ENCODE measurements around the gene SFMBT1.

The SFMBT1 gene

DNA sequence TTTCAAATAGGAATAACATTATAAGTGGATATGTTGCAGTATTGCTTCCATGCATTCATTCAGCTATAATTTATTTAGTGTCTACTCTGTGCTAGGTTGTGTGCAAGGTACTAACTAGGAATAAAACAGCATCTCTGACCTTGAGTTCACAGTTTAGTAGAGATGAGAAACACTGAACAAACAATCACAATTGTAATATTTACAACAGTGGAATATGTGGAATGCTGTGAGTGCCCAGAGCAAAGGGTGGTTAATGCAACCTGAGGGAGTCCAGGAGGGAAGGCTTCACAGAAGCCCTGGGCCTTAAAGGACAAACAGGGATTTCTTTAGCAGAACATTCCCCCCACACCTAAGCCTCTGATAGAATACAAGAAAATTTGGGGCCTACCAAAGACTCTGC, 13.3 kb downstream of the SFMBT1 start:
- Histone ChIP-seq H4K20me1 (ENCODE audit: control insufficient read depth, insufficient read depth, low read depth, low read length) (no peaks in the 10 kb centered on the region), H3K4me3 (ENCODE audit: low read length) (no peak overlapping the region), H3K27ac (ENCODE audit: low read depth, low read length) (no peak overlapping the region), H3K9me3 (ENCODE audit: control insufficient read depth, insufficient read depth, low read length) (no peaks in the 10 kb centered on the region), H3K36me3 (ENCODE audit: control insufficient read depth, low read length) (no peaks in the 10 kb centered on the region), H3K27me3 (ENCODE audit: control insufficient read depth, low read length) (no peaks in the 10 kb centered on the region), H3K4me1 (ENCODE audit: control insufficient read depth, low read length) (peaks cover 3% of the 10 kb centered on the region; the same call in 1 of the 2 replicates), H3K9me2 (replicated peaks; ENCODE audit: control insufficient read depth, low read length) (no peaks in the 10 kb centered on the region), H3K79me2 (ENCODE audit: control insufficient read depth, low read length) (peaks cover 19% of the 10 kb centered on the region), H3K4me2 (ENCODE audit: low read length) (no peak overlapping the region), H3F3A (ENCODE audit: control insufficient read depth, insufficient read depth) (no peaks in the 10 kb centered on the region)
- no peak for TF ChIP-seq EZH2phosphoT487 (IDR thresholded peaks at IDR 0.05; ENCODE audit: borderline replicate concordance, low read length)
- TF ChIP-seq, protein P1, sequence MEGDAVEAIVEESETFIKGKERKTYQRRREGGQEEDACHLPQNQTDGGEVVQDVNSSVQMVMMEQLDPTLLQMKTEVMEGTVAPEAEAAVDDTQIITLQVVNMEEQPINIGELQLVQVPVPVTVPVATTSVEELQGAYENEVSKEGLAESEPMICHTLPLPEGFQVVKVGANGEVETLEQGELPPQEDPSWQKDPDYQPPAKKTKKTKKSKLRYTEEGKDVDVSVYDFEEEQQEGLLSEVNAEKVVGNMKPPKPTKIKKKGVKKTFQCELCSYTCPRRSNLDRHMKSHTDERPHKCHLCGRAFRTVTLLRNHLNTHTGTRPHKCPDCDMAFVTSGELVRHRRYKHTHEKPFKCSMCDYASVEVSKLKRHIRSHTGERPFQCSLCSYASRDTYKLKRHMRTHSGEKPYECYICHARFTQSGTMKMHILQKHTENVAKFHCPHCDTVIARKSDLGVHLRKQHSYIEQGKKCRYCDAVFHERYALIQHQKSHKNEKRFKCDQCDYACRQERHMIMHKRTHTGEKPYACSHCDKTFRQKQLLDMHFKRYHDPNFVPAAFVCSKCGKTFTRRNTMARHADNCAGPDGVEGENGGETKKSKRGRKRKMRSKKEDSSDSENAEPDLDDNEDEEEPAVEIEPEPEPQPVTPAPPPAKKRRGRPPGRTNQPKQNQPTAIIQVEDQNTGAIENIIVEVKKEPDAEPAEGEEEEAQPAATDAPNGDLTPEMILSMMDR (IDR thresholded peaks at IDR 0.05; ENCODE audit: low read depth, low read length, poor library complexity, severe bottlenecking), result no peak

DNA sequence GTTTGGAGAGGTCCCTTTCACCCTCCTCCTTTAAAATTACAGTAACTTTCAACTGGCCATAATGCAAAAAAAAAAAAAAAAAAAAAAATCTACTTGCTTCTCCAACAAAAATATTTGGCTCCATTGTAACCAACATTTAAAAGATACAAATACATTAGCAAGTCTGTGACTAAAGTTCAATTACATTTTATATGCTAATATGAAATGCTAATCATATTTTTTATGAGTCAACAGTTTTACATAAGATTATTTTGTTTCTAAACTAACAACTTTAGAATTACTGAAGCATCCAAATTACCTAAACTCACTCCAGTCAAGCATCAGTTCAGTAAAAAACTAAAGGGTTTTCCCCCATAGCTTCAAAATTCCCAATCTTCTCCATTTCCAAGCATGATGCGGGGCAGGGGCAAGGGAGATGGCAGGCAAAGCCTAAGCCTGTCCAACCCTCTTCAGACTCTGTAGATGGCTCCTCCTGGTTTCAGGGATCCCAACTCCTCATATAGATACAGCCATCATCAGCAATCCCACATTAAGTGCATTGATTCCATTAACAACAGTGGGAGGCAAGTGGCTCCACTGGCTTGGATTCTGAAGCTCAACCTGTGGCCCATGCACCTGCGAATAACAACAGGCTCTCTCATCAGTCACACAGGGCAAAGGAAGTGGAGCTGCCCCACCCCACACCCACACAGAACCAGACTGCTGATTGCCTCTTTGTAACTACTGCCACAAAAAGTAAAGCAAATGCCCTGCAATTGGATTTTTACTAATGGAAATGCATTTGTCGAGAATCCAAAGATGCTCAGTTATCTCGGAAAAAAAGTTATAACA, 15.0 kb downstream of the SFMBT1 start:
- peaks cover 11% of the 10 kb centered on the region for H3K79me2 ChIP-seq (ENCODE audit: control insufficient read depth, low read length)
- no peak for TF ChIP-seq EZH2phosphoT487 (IDR thresholded peaks at IDR 0.05; ENCODE audit: borderline replicate concordance, low read length)
- TF ChIP-seq, protein P1 (IDR thresholded peaks at IDR 0.05; ENCODE audit: low read depth, low read length, poor library complexity, severe bottlenecking), result no peak
- no peaks in the 10 kb centered on the region for H3K9me3 ChIP-seq (ENCODE audit: control insufficient read depth, insufficient read depth, low read length)
- peaks cover 3% of the 10 kb centered on the region; the same call in 1 of the 2 replicates for H3K4me1 ChIP-seq (ENCODE audit: control insufficient read depth, low read length)
- no peaks in the 10 kb centered on the region for H3K36me3 ChIP-seq (ENCODE audit: control insufficient read depth, low read length)
- H3K4me3 ChIP-seq (ENCODE audit: low read length), result no peak overlapping the region
- no peaks in the 10 kb centered on the region for H4K20me1 ChIP-seq (ENCODE audit: control insufficient read depth, insufficient read depth, low read depth, low read length)
- no peak overlapping the region for H3K4me2 ChIP-seq (ENCODE audit: low read length)
- H3K27ac ChIP-seq (ENCODE audit: low read depth, low read length), result no peak overlapping the region
- no peaks in the 10 kb centered on the region for H3F3A ChIP-seq (ENCODE audit: control insufficient read depth, insufficient read depth)
- no peaks in the 10 kb centered on the region for H3K9me2 ChIP-seq (replicated peaks; ENCODE audit: control insufficient read depth, low read length)
- H3K27me3 ChIP-seq (ENCODE audit: control insufficient read depth, low read length), result no peaks in the 10 kb centered on the region

DNA sequence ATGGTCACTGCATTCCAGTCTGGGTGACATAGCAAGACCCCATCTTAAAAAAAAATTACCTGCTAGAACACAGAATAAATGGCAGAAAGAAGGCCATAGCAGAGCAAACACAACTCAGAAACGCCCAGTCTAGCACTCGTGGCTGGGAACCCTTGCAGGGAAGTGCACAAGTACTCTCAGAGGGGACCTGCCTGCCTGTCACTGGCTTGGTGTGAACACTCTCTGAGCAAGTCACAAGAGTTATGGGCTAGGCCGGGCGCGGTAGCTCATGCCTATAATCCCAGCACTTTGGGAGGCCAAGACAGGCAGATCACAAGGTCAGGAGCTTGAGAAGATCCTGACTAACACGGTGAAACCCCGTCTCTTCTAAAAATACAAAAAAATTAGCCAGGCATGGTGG, 17.2 kb downstream of the SFMBT1 start:
- TF ChIP-seq, protein P1 (IDR thresholded peaks at IDR 0.05; ENCODE audit: low read depth, low read length, poor library complexity, severe bottlenecking), result no peak
- no peak for TF ChIP-seq EZH2phosphoT487 (IDR thresholded peaks at IDR 0.05; ENCODE audit: borderline replicate concordance, low read length)
- H3K4me3 ChIP-seq (ENCODE audit: low read length), result no peak overlapping the region
- no peaks in the 10 kb centered on the region for H3K36me3 ChIP-seq (ENCODE audit: control insufficient read depth, low read length)
- H3K4me2 ChIP-seq (ENCODE audit: low read length), result no peak overlapping the region
- no peaks in the 10 kb centered on the region for H4K20me1 ChIP-seq (ENCODE audit: control insufficient read depth, insufficient read depth, low read depth, low read length)
- no peaks in the 10 kb centered on the region for H3K27me3 ChIP-seq (ENCODE audit: control insufficient read depth, low read length)
- H3K9me2 ChIP-seq (replicated peaks; ENCODE audit: control insufficient read depth, low read length), result no peaks in the 10 kb centered on the region
- no peaks in the 10 kb centered on the region for H3F3A ChIP-seq (ENCODE audit: control insufficient read depth, insufficient read depth)
- no peaks in the 10 kb centered on the region for H3K9me3 ChIP-seq (ENCODE audit: control insufficient read depth, insufficient read depth, low read length)
- H3K27ac ChIP-seq (ENCODE audit: low read depth, low read length), result no peak overlapping the region
- H3K79me2 ChIP-seq (ENCODE audit: control insufficient read depth, low read length), result peaks cover 19% of the 10 kb centered on the region
- H3K4me1 ChIP-seq (ENCODE audit: control insufficient read depth, low read length), result peaks cover 3% of the 10 kb centered on the region; the same call in 1 of the 2 replicates
